ENCODE measurements around the gene FAM241A.

FAM241A gene

GRCh38 chr4:112213856-112214255 lies 68.6 kb downstream of the FAM241A start:
- TF ChIP-seq EZH2phosphoT487 (IDR thresholded peaks at IDR 0.05; ENCODE audit: borderline replicate concordance): no peak
- no peaks in the 10 kb centered on the region for H4K20me1 ChIP-seq (ENCODE audit: insufficient read depth, low read length, poor library complexity, severe bottlenecking)
- no peak overlapping the region for H3K9ac ChIP-seq (ENCODE audit: low read depth, low read length, poor library complexity, severe bottlenecking)
- no peaks in the 10 kb centered on the region for H3K9me3 ChIP-seq (ENCODE audit: insufficient read depth, low read depth, low read length)
- H3K79me2 ChIP-seq (ENCODE audit: insufficient read depth, low read length): no peaks in the 10 kb centered on the region
- no peak overlapping the region for H3K4me2 ChIP-seq (ENCODE audit: low read depth, low read length, poor library complexity, severe bottlenecking)
- no peaks in the 10 kb centered on the region for H3K9me2 ChIP-seq (replicated peaks; ENCODE audit: low read depth, low read length)
- no peaks in the 10 kb centered on the region for H3F3A ChIP-seq (ENCODE audit: low read depth)
- H3K36me3 ChIP-seq (ENCODE audit: insufficient read depth, low read length): no peaks in the 10 kb centered on the region
- no peak overlapping the region for H3K4me3 ChIP-seq (ENCODE audit: low read length, poor library complexity, severe bottlenecking)
- H3K27me3 ChIP-seq (ENCODE audit: insufficient read depth, low read length, poor library complexity, severe bottlenecking): no peaks in the 10 kb centered on the region
- no peak overlapping the region; the same call in 1 of the 2 replicates for H2AFZ ChIP-seq (ENCODE audit: low read length)
- no peaks in the 10 kb centered on the region for H3K4me1 ChIP-seq (ENCODE audit: insufficient read depth, low read length, poor library complexity, severe bottlenecking)

- Histone ChIP-seq H3K9me3 (ENCODE audit: insufficient read depth, low read depth, low read length) (no peaks in the 10 kb centered on the region), H2AFZ (ENCODE audit: low read length) (peak overlapping the region; percentile 7; the same call in 1 of the 2 replicates), H3K4me2 (ENCODE audit: low read depth, low read length, poor library complexity, severe bottlenecking) (no peak overlapping the region), H3K9me2 (replicated peaks; ENCODE audit: low read depth, low read length) (no peaks in the 10 kb centered on the region), H4K20me1 (ENCODE audit: insufficient read depth, low read length, poor library complexity, severe bottlenecking) (no peaks in the 10 kb centered on the region), H3K36me3 (ENCODE audit: insufficient read depth, low read length) (no peaks in the 10 kb centered on the region), H3K9ac (ENCODE audit: low read depth, low read length, poor library complexity, severe bottlenecking) (no peak overlapping the region), H3K4me1 (ENCODE audit: insufficient read depth, low read length, poor library complexity, severe bottlenecking) (no peaks in the 10 kb centered on the region), H3K4me3 (ENCODE audit: low read length, poor library complexity, severe bottlenecking) (no peak overlapping the region), H3K79me2 (ENCODE audit: insufficient read depth, low read length) (no peaks in the 10 kb centered on the region), H3F3A (ENCODE audit: low read depth) (no peaks in the 10 kb centered on the region), H3K27me3 (ENCODE audit: insufficient read depth, low read length, poor library complexity, severe bottlenecking) (no peaks in the 10 kb centered on the region)
- TF ChIP-seq EZH2phosphoT487 (IDR thresholded peaks at IDR 0.05; ENCODE audit: borderline replicate concordance) (no peak), CTCF (conservative IDR thresholded peaks at IDR 0.05; ENCODE audit: low read length) (peak; percentile 66)
Measured at GRCh38 chr4:112214390-112215264, 69.4 kb downstream of the FAM241A start.

GRCh38 chr4:112219826-112220366 lies 74.6 kb downstream of the FAM241A start:
- no peak for TF ChIP-seq CTCF (conservative IDR thresholded peaks at IDR 0.05; ENCODE audit: low read length)
- TF ChIP-seq EZH2phosphoT487 (IDR thresholded peaks at IDR 0.05; ENCODE audit: borderline replicate concordance): no peak
- no peak overlapping the region for H3K9ac ChIP-seq (ENCODE audit: low read depth, low read length, poor library complexity, severe bottlenecking)

More at GRCh38 chr4:112219826-112220366, 74.6 kb downstream of the FAM241A start:
- Histone ChIP-seq H3F3A (ENCODE audit: low read depth) (no peaks in the 10 kb centered on the region), H3K4me3 (ENCODE audit: low read length, poor library complexity, severe bottlenecking) (no peak overlapping the region), H2AFZ (ENCODE audit: low read length) (no peak overlapping the region), H3K79me2 (ENCODE audit: insufficient read depth, low read length) (no peaks in the 10 kb centered on the region), H3K27me3 (ENCODE audit: insufficient read depth, low read length, poor library complexity, severe bottlenecking) (no peaks in the 10 kb centered on the region), H3K36me3 (ENCODE audit: insufficient read depth, low read length) (no peaks in the 10 kb centered on the region), H4K20me1 (ENCODE audit: insufficient read depth, low read length, poor library complexity, severe bottlenecking) (no peaks in the 10 kb centered on the region), H3K4me2 (ENCODE audit: low read depth, low read length, poor library complexity, severe bottlenecking) (no peak overlapping the region), H3K9me3 (ENCODE audit: insufficient read depth, low read depth, low read length) (no peaks in the 10 kb centered on the region), H3K4me1 (ENCODE audit: insufficient read depth, low read length, poor library complexity, severe bottlenecking) (no peaks in the 10 kb centered on the region), H3K9me2 (replicated peaks; ENCODE audit: low read depth, low read length) (no peaks in the 10 kb centered on the region)

Measured in Loucy (cell line).